Esophagus squamous epithelium (tissue), 4 donors: ENCODE data around the gene ERBB3.

Experiments
- CTCF ChIP-seq, 6 experiments: fragments of 450-650 bp in 4 of 6; fragments of 200-600 bp in 2 of 6; sonication (generic) in 2 of 6; IDR thresholded peaks; one replicate each; pipeline ENCODE4 v1.5.1; 2016 to 2019; ENCODE audit warnings: antibody characterized with exemption in 6 of 6, mild to moderate bottlenecking in 4 of 6, moderate library complexity in 4 of 6
- POLR2A ChIP-seq, 4 donors: fragments of 450-650 bp; IDR thresholded peaks; one replicate each; pipeline ENCODE4 v1.6.1; 2017; ENCODE audit warnings: antibody characterized with exemption in 4 of 4, mild to moderate bottlenecking in 4 of 4, moderate library complexity in 3 of 4

- peak in 3 of 4 donors; percentile 63 to 79 (median 73) for TF ChIP-seq POLR2A (IDR thresholded peaks at IDR 0.05)
- TF ChIP-seq CTCF (IDR thresholded peaks at IDR 0.05): peak in 3 of 6 experiments; percentile 11 to 25 (median 12)
Observed at GRCh38 chr12:56104109-56104814, 24.3 kb downstream of the ERBB3 start, which contains the start of gene PA2G4.
